ENCODE data around the gene FAM222B. TPM values are rescaled to one million over a fixed set of nuclear protein-coding genes. Genes with fewer than 3 reads are reported as not detected.

Gene FAM222B
- total and polyA plus RNA-seq, 9 of the 15 experiments (the other 6 are each of a cell fraction or from before 2014, with no cell fraction given) = 4.0 to 34.6 (median 7.5) TPM

- no peak for TF ChIP-seq GABPB2 (CRISPR knock-in tag; conservative IDR thresholded peaks at IDR 0.05)
- TF ChIP-seq POU5F1 (IDR thresholded peaks at IDR 0.05; ENCODE audit: borderline replicate concordance, low read depth, low read length, partially characterized antibody) = peak; percentile 3
- TF ChIP-seq TARDBP (IDR thresholded peaks at IDR 0.05) = peak; percentile 91
- TF ChIP-seq HNRNPLL (IDR thresholded peaks at IDR 0.05; ENCODE audit: low read depth, low read length, poor library complexity, severe bottlenecking) = no peak
- peak; percentile 42 for TF ChIP-seq POLR2AphosphoS5 (IDR thresholded peaks at IDR 0.05; ENCODE audit: control insufficient read depth, insufficient read depth, low read depth, low read length)
- peak; percentile 54; the same call in 1 of the 2 replicates for TF ChIP-seq ZNF12 (CRISPR knock-in tag; IDR thresholded peaks at IDR 0.05)
- no peak for TF ChIP-seq HDAC3 (IDR thresholded peaks at IDR 0.05; ENCODE audit: borderline replicate concordance, partially characterized antibody)
- TF ChIP-seq POLR2H (tag; IDR thresholded peaks at IDR 0.05; ENCODE audit: low read depth) = no peak
- TF ChIP-seq ZNF121 (CRISPR knock-in tag; conservative IDR thresholded peaks at IDR 0.05) = no peak
- 0 out of 2 replicates have a peak, but pooled peaks have one; percentile 84 for TF ChIP-seq ZNF609 (CRISPR knock-in tag; IDR thresholded peaks at IDR 0.05; ENCODE audit: borderline replicate concordance)
- peak; percentile 13; the same call in 1 of the 2 replicates for TF ChIP-seq CREB1 (IDR thresholded peaks at IDR 0.05)
- peak; percentile 41; the same call in 1 of the 2 replicates for TF ChIP-seq CREB1 (CRISPR knock-in tag; IDR thresholded peaks at IDR 0.05)
- TF ChIP-seq CBFA2T2 (conservative IDR thresholded peaks at IDR 0.05) = no peak
- no peak for TF ChIP-seq DDX20 (tag; IDR thresholded peaks at IDR 0.05; ENCODE audit: low read depth)
- peak; percentile 43; the same call in 1 of the 2 replicates for TF ChIP-seq CHD2 (IDR thresholded peaks at IDR 0.05; ENCODE audit: low read depth, low read length)
- no peak for TF ChIP-seq EGR1 (conservative IDR thresholded peaks at IDR 0.05)
- peak; percentile 2; the same call in 1 of the 2 replicates for TF ChIP-seq TEAD4 (IDR thresholded peaks at IDR 0.05; ENCODE audit: low read length)
- TF ChIP-seq TEAD4 (CRISPR knock-in tag; IDR thresholded peaks at IDR 0.05; ENCODE audit: borderline replicate concordance) = no peak
- TF ChIP-seq CC2D1A (IDR thresholded peaks at IDR 0.05) = peak; percentile 96
- no peak for TF ChIP-seq ZNF586 (CRISPR knock-in tag; conservative IDR thresholded peaks at IDR 0.05)
- peak; percentile 99 for TF ChIP-seq MYNN (IDR thresholded peaks at IDR 0.05)
- TF ChIP-seq MYNN (CRISPR knock-in tag; IDR thresholded peaks at IDR 0.05) = no peak
- TF ChIP-seq ZNF24 (IDR thresholded peaks at IDR 0.05) = peak; percentile 72; the same call in 1 of the 2 replicates
- TF ChIP-seq ZBTB8A (IDR thresholded peaks at IDR 0.05; ENCODE audit: partially characterized antibody) = no peak
- TF ChIP-seq ZNF274 (IDR thresholded peaks at IDR 0.05; ENCODE audit: borderline replicate concordance, low read depth, low read length) = no peak
Measured at GRCh38 chr17:28726627-28727491, 115.7 kb downstream of the FAM222B start (continued).

All from K562 (cell line).